WTC11 (cell line): ENCODE measurements around the gene ATOX1. TPM values are rescaled to one million over a fixed set of nuclear protein-coding genes. Genes with fewer than 3 reads are reported as not detected.
"Not testable (repeated sequence)": the region's sequence is repeated elsewhere in the genome, so short reads cannot be mapped to it uniquely, and the experiment has no call there.

ENCODE experiments used
- ATAC-seq: fragments of 200-7000 bp; cut with Tn5 transposase; 2 replicates; pipeline ENCODE4 v1.10.0; 2021; ENCODE audit warnings: mild to moderate bottlenecking, moderate library complexity
- CTCF ChIA-PET: fragments of 300-600 bp; sonication (Branson Sonifier 250); formaldehyde crosslinking; loops from one replicate; lab custom pipeline; 2021; ENCODE audit warnings: antibody characterized with exemption; lab: Charles Lee
- POLR2A ChIA-PET: fragments of 350-600 bp; sonication (Branson Sonifier 250); formaldehyde crosslinking; loops from one replicate; lab custom pipeline; 2021; ENCODE audit warnings: antibody characterized with exemption; lab: Charles Lee
- DNase-seq: peaks from one replicate; pipeline ENCODE4 v3.0.0; 2021; ENCODE audit warnings: low spot score
- H3K27ac Mint-ChIP-seq: 2 replicates; pipeline ENCODE4 v1.8.0; 2021; ENCODE audit warnings: mixed read lengths
- H3K27me3 Mint-ChIP-seq: 2 replicates; pipeline ENCODE4 v1.8.0; 2021; ENCODE audit warnings: low read depth, mild to moderate bottlenecking, moderate library complexity, mixed read lengths
- H3K36me3 Mint-ChIP-seq: 2 replicates; pipeline ENCODE4 v1.8.0; 2021; ENCODE audit warnings: mixed read lengths
- H3K4me1 Mint-ChIP-seq: 2 replicates; pipeline ENCODE4 v1.8.0; 2022; ENCODE audit warnings: mixed read lengths
- H3K4me3 Mint-ChIP-seq: 2 replicates; pipeline ENCODE4 v1.8.0; 2021; ENCODE audit warnings: mild to moderate bottlenecking, moderate library complexity, mixed read lengths
- H3K9me3 Mint-ChIP-seq: 2 replicates; pipeline ENCODE4 v1.8.0; 2021; ENCODE audit warnings: mixed read lengths
- AFF4 ChIP-seq: sonication (generic); formaldehyde crosslinking; IDR thresholded peaks from 2 replicates; pipeline ENCODE4 v1.8.1; 2023; ENCODE audit warnings: mild to moderate bottlenecking, missing genetic modification reagents, borderline replicate concordance
- CREB1 ChIP-seq: sonication (generic); formaldehyde crosslinking; IDR thresholded peaks from 2 replicates; pipeline ENCODE4 v1.8.0; 2023; ENCODE audit warnings: mild to moderate bottlenecking, missing genetic modification reagents
- CTCF ChIP-seq: fragments of 200-600 bp; IDR thresholded peaks from 2 replicates; pipeline ENCODE4 v1.8.0; 2022; ENCODE audit warnings: antibody characterized with exemption
- ETV6 ChIP-seq: sonication (generic); formaldehyde crosslinking; IDR thresholded peaks from 2 replicates; pipeline ENCODE4 v1.8.1; 2022; ENCODE audit warnings: mild to moderate bottlenecking, missing genetic modification reagents
- GTF2I ChIP-seq: fragments of 250-450 bp; sonication (Bioruptor Pico); conservative IDR thresholded peaks from 2 replicates; pipeline ENCODE4 v1.4.0; 2021; ENCODE audit warnings: mild to moderate bottlenecking
- JUN ChIP-seq: sonication (generic); formaldehyde crosslinking; IDR thresholded peaks from 2 replicates; pipeline ENCODE4 v1.8.0; 2023; ENCODE audit warnings: mild to moderate bottlenecking, missing genetic modification reagents
- MLX ChIP-seq: sonication (generic); formaldehyde crosslinking; IDR thresholded peaks from 2 replicates; pipeline ENCODE4 v1.8.1; 2023; ENCODE audit warnings: mild to moderate bottlenecking, missing genetic modification reagents, moderate library complexity
- RORB ChIP-seq: fragments of 250-450 bp; sonication (Bioruptor Pico); IDR thresholded peaks from 2 replicates; pipeline ENCODE4 v1.9.0; 2021; ENCODE audit warnings: mild to moderate bottlenecking
- TEAD1 ChIP-seq: sonication (generic); formaldehyde crosslinking; IDR thresholded peaks from 2 replicates; pipeline ENCODE4 v1.8.0; 2022; ENCODE audit warnings: mild to moderate bottlenecking, missing genetic modification reagents
- USF1 ChIP-seq: sonication (generic); formaldehyde crosslinking; IDR thresholded peaks from 2 replicates; pipeline ENCODE4 v1.8.0; 2022; ENCODE audit warnings: mild to moderate bottlenecking, missing genetic modification reagents
- USF2 ChIP-seq: sonication (generic); formaldehyde crosslinking; IDR thresholded peaks from 2 replicates; pipeline ENCODE4 v1.8.1; 2023; ENCODE audit warnings: mild to moderate bottlenecking, missing genetic modification reagents, moderate library complexity
- ZNF317 ChIP-seq: sonication (generic); formaldehyde crosslinking; IDR thresholded peaks from 2 replicates; pipeline ENCODE4 v1.8.1; 2023; ENCODE audit warnings: low read depth, mild to moderate bottlenecking, moderate library complexity, missing genetic modification reagents, borderline replicate concordance
- ZNF396 ChIP-seq: fragments of 250-450 bp; sonication (Bioruptor Pico); IDR thresholded peaks from 2 replicates; pipeline ENCODE4 v1.8.0; 2021; ENCODE audit warnings: mild to moderate bottlenecking, moderate library complexity, borderline replicate concordance
- total RNA-seq: library from RNA; stranded (reverse); gene quantifications from 3 replicates; pipeline ENCODE4 v1.2.3, GENCODE V29; 2021

Gene ATOX1
- total RNA-seq, 1 experiment from 2014 or later: 76.4 TPM

GRCh38 chr5:151730381-151730780 is 28.1 kb downstream of the ATOX1 start:
- POLR2A ChIA-PET: no interaction called here
- ATAC-seq (no peak), DNase-seq (no peak)
- Mint-ChIP-seq H3K4me1 (peaks cover 9% of the 10 kb centered on the region), H3K27ac (no peak overlapping the region), H3K36me3 (peaks cover 26% of the 10 kb centered on the region), H3K9me3 (peaks cover 23% of the 10 kb centered on the region), H3K27me3 (peaks cover 7% of the 10 kb centered on the region), H3K4me3 (no peak overlapping the region)
- CTCF ChIA-PET: no interaction called here
- TF ChIP-seq RORB (CRISPR knock-in tag) (no peak), USF2 (CRISPR knock-in tag) (no peak), CREB1 (no peak), CTCF (no peak), USF1 (CRISPR knock-in tag) (no peak), AFF4 (CRISPR knock-in tag) (no peak), GTF2I (no peak), ETV6 (CRISPR knock-in tag) (no peak), ZNF317 (CRISPR knock-in tag) (no peak), MLX (CRISPR knock-in tag) (no peak), TEAD1 (CRISPR knock-in tag) (no peak)

GRCh38 chr5:151729597-151729996 is 28.8 kb downstream of the ATOX1 start:
- POLR2A ChIA-PET: not testable (repeated sequence)

GRCh38 chr5:151724360-151724759 is 34.1 kb downstream of the ATOX1 start:
- Mint-ChIP-seq H3K4me1 (peaks cover 15% of the 10 kb centered on the region), H3K9me3 (peaks cover 20% of the 10 kb centered on the region), H3K4me3 (no peak overlapping the region), H3K36me3 (peaks cover 16% of the 10 kb centered on the region), H3K27ac (no peak overlapping the region), H3K27me3 (peaks cover 8% of the 10 kb centered on the region)
- ATAC-seq (no peak), DNase-seq (no peak)
- POLR2A ChIA-PET: interaction anchor here (0.5 kb wide), 1 partner anchor 222 kb away, joined by 3 read pairs; no protein-coding TSS in a partner anchor
- CTCF ChIA-PET: no interaction called here
- TF ChIP-seq ZNF396 (CRISPR knock-in tag) (no peak), JUN (no peak), RORB (CRISPR knock-in tag) (no peak), MLX (CRISPR knock-in tag) (no peak)

More at GRCh38 chr5:151729597-151729996, 28.8 kb downstream of the ATOX1 start:
- H3K4me1 Mint-ChIP-seq, H3K27ac Mint-ChIP-seq, ATAC-seq, H3K4me3 Mint-ChIP-seq, DNase-seq, CTCF ChIA-PET, H3K27me3 Mint-ChIP-seq: not testable (repeated sequence)
- H3K9me3 Mint-ChIP-seq: peaks cover 23% of the 10 kb centered on the region
- H3K36me3 Mint-ChIP-seq: peaks cover 26% of the 10 kb centered on the region
